Activated effector memory CD4-positive, alpha-beta T cell treated with Interleukin-2 at 50 U/mL for 16 hours (primary cell): ENCODE results near the gene FOXJ2.
"Not testable (repeated sequence)": the region's sequence is repeated elsewhere in the genome, so short reads cannot be mapped to it uniquely, and the experiment has no call there.

Experiments used
- DNase-seq: peaks from one replicate; pipeline ENCODE4 v3.0.0-alpha.2; 2020

Gene FOXJ2

DNA sequence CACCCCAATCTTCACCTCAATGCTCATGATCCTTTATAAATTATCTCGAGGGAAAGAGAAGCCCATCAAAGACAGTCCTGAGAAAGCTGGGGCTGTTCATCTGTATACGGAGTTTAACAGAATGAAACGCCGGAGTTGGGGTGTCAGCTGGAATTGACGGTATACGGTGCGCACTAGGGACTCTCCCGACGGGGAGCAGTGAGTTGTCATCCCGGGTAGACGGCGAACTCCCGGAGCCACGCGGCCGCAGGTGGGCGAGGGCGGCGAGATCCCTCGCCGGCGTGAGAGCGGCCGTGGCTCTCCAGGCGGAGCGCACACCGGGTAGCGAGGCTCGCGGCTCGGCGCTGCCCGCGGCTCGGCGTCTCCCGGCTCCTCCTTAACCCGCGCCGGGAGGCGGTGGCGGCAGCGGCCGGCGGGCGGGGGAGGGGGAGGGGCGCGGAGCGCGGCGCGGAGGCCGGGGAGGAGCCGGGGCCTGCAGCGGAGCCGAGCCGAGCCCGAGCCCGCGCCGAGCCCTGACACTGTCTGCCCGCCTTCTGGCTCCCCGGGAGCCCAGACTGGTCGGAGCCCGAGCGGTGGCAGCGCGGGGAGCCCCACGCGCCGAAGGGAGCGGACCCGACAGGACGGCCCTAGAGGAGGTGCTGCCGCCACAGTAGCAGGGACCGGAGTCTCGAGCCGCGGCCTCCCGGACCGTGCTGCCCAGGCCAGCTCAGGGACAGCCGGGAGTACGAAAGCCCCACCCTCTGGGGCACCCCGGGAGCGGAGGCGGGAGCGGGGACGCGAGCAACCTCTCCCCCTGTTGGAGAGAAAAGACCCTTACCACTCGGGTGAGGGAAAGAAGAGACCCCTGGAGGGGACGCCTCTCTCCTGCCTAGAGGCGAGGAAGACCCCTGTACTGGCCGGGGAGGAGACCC is at the start of gene FOXJ2:
FOXJ2 (plus strand) TSS at position 475 of the 911 bp plus-strand sequence. CDS start 7,117 bp downstream, outside the sequence.
- peak; percentile 80 for DNase-seq

DNA sequence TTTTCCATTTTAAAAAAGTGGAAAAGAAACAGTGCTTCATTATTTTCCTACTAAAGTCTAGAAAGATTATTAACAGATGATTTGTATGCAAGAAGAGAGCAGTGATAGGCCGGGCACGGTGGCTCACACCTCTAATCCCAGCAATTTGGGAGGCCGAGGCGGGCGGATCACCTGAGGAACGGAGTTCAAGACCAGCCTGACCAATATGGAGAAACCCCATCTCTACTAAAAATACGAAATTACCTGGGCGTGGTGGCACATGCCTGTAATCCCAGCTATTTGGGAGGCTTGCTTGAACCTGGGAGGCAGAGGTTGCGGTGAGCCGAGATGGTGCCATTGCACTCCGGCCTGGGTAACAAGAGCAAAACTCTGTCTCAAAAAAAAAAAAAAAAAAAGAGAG is 49.5 kb upstream of the FOXJ2 start:
- DNase-seq: not testable (repeated sequence)

DNA sequence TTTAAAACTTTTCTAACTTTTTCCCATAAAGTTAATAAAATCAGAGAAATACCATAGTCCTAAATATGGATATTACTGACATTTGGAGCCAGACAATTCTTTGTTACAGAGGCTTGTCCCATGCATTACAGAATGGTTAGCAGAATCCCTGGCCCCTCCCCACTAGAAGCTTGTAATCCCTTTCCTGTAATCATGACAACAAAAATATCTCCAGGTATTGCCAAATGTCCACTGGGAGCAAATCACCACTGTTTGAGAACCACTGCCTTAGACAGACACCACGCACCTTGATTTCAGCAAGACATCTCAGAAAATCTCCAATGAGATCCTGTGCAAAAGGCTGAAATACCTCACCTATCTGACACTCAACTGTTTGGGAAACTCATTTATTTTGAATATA is 49.1 kb upstream of the FOXJ2 start:
- DNase-seq: not testable (repeated sequence)

DNA sequence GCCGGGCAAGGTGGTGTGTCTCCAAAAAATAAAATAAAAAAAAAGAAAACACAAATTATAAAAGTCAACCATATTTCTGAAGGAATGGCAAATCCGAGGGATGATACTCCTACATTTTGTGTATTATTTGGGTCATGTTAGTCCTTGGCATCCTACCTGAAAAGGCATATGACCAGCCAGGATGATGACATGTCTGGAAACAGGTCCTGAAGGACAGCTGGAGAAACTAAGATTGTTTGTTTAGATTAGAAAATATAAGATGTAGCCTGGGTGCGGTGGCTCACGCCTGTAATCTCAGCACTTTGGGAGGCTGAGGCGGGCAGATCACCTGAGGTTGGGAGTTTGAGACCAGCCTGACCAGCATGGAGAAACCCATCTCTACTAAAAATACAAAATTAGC is 47.6 kb upstream of the FOXJ2 start:
- no peak for DNase-seq

DNA sequence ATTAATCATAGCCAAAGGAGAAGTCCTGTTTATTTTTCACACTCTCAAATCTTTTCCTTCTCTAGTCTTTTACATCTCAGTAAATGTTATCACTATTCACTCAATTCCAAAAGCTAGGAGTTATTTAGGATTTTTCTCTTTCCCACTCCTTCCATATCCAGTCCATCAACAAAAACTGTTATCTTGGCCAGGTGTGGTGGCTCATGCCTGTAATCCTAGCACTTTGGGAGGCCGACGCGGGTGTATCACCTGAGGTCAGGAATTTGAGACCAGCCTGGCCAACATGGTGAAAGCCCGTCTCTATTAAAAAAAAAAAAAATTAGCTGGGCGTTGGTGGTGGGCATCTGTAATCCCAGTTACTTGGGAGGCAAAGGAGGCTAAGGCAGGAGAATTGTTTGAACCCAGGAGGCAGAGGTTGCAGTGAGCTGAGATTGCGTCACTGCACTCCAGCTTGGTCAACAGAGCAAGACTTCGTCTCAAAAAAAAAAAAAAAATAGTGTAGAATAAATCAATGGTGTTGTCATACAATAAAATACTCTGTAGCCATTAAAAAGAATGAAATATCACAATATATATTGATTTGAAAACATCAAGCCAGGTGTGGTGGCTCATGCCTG is 46.6 kb upstream of the FOXJ2 start:
- DNase-seq: no peak

DNA sequence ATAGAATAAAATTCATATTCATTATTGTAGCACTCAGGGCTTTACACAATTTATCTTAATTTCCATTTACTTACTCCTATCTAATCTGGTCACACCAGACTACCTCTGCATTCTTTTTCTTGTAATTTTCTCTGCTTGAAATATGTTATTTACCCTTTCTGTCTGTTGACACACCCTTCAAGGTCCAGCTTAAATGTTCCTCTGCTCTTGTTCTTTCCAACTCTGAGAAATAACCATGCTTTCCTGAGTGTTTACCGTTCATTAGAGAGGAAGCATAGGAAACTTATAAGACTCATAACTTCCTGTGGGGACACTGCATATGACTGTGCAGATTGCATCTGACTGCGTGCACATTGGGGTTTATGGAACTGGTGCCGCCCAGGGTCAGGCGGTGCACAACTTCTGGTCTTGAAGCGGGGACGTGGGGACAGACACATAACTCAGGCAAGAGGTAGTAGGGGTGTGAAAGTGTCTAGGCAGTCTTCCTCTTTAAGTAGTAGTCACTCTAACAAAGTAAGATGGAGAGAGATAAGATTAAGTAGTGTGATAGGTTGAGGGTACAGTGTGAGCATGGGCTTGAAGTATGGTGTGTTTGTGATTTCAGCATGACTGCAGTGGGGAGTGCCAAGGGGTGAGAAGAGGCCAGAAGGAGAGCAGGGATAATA is 42.6 kb upstream of the FOXJ2 start:
- peak; percentile 72 for DNase-seq

DNA sequence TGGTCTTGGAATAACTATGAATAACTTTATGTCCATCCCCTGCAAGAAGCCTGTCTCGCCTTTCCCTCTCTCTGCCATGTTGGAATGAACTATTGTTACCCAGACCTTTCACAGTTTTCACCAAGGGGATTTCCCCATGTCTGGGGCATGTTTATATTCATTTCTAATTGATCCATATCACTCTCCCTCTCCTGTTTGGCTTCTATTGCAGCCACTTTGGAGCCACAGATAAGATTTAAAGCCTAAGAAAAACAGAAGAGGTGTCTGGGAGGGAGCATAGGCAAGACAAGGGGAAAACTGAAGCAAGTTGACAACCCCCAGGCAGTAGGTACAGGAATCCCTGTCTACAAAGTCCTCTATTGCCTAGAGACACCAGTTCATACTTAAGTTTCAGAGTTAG is 41.0 kb upstream of the FOXJ2 start:
- DNase-seq: no peak

DNA sequence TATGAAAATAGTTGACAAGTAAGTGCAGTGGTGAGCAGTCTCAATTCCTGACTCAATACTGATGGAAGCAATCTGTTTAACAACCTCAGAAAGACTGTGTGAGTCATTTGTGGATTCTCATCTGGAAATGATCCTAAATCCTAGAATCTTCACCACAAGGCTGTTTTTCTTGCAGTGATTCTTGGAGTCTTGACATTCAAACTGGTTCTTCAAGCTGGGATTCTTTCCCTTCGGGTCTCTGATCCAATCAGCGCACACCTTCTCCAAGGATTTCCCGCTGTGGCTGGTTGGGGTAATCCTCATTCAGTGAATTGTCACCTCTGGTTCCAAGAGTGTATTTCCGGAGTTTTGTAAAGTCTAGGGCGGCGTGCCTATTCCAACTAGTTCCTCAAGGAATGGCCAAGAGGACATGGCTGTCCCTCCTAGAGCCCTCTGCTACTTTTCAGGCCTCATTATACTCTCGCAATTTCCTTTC is 37.7 kb upstream of the FOXJ2 start:
- no peak for DNase-seq

DNA sequence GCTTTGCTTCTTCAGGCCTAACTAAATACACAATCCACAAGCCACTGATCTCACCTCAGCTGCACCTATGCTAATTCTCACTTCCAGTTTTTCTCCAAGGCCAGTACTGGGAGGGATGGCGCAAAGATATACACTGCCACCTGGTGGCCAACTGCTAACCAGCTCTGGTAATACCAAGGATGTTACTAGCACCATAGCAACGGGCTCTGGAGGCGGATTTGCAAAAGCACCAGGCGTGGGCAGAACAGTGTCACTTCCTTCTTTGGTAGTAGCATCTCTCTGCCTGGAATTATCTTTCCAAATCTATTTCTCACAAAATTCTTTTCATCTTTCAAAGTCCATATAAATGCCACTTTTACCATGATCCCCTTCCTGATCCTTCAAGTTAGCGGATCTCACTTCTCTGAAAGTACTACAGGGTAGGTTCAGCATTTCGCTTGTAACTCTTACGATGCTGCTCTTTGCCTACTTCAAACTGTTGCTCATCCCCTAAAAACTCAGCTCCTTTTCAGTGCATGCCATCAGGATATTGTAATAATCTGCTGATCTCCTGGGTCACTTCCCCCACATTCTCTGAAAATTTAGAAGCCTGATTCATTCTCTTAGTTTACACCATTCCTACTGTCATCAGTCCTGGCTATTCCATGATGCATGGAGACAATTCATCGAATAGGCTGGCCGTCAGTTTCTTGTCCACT is 37.1 kb upstream of the FOXJ2 start:
- peak; percentile 65 for DNase-seq

DNA sequence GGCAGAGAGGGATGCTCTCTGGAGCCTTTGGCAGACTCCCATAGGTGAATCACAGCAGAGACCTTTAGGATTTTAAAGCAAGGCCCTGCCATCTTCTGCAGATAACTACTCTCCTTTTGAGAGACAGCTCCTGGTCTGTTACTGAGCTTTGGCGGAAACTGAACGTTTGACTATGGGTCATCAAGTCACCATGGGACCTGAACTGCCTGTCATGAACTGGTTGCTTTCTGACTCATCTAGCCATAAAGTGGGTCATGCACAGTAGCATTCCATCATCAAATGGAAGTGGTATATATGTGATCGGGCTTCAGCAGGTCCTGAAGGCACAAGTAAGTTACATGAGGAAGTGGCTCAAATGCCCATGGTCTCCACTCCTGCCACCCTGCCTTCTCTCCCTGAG is 31.7 kb upstream of the FOXJ2 start:
- DNase-seq: not testable (repeated sequence)

DNA sequence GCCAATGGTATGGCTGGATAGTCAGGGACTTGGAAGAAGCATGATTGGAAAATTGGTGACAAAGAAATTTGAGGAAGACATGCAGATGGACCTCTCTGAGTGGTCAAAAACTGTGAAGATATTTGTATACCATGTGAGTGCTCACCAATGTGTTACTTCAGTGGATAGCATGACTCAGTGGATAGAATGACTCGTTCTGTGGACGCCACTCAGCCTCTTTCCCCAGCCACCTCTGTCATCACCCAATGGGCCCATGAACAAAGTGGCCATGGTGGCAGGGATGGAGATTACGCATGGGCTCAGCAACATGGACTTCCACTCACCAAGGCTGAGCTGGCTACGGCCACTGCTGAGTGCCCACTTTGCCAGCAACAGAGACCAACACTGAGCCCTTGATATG is 31.0 kb upstream of the FOXJ2 start:
- DNase-seq: not testable (repeated sequence)

DNA sequence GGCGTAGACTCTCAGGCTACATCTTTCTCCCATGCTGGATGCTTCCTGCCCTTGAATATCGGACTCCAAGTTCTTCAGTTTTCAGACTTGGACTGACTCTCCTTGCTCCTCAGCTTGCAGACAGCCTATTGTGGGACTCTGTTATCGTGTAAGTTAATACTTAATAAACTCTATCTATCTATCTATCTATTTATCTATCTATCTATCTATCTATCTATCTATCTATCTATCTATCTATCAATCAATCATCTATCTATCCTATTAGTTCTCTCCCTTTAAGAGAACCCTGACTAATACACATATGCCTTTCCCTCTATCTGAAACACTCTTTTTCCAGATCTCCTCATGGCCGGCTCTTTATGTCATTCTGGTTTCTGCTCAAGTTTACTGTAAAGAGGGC is 27.6 kb upstream of the FOXJ2 start:
- not testable (repeated sequence) for DNase-seq

DNA sequence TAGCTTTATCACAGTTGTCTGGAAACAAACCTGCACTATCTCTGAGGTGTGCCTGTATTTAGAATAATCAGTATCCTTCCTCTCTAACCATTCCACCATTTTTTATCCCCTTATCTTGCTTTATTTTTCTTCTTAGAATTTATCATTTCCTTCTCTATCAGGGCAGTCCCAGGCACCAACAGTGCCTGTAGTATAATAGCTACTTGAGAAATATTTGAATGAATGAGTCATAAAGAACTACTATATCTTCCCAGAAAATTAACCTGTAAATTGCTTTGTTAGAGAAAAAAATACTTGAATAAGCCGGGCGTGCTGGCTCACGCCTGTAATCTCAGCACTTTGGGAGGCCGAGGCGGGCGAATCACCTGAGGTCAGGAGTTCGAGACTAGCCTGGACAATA is 21.2 kb upstream of the FOXJ2 start:
- DNase-seq: no peak

DNA sequence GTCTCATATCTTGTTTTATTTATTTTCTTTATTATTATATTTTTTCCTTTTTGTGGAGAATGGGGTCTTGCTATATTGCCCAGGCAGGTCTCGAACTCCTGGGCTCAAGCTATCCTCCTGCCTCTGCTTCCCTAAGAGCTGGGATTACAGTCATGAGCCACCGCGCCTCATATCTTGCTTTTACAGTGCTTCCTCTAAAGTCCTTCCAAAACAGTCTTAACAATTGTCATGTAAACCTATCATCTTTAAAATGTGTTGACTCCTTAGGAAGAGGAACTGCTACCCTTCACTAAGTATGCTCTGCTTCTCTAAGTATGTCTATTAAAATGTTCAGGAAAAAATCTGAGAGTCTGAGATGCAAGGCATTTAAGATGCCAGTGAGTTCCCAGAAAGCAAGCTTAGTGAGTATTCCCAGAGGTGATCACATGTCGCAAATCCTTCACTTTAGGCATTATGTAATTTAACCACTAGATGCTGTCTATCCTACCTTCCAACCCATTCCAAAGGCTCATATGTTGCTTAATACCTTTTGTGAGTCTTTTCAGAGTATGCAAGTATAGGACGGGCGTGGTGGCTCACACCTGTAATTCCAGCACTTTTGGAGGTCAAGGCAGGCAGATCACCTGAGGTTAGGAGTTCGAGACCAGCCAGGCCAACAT is 19.7 kb upstream of the FOXJ2 start:
- no peak for DNase-seq

DNA sequence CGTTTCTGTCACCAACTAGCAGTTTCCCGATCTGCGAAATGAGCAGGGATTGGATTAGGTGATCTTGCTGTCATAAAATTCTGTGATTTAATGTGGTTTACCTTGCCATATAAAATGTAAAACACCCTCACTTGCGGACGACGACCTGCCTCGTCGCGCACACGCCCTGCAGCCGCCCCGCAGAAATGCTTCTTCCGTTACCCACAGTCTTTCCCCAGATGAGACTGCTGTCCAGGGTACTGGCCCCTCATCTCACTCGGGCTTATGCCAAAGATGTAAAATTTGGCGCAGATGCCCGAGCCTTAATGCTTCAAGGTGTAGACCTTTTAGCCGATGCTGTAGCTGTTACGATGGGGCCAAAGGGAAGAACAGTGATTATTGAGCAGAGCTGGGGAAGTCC is 17.7 kb upstream of the FOXJ2 start:
- no peak for DNase-seq

DNA sequence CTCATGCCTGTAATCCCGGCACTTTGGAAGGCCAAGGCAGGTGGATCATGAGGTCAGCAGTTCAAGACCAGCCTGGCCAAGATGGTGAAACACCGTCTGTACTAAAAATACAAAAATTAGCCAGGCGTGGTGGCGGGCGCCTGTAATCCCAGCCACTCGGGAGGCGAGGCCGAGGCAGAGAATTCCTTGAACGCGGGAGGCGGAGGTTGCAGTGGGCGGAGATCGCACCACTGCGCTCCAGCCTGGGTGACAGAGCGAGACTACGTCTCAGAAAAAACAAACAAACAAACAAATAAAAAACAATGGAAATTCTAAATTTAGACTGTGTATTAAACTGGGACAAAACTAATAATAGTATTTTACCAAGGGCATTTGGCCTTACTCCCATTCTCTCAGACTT is 14.3 kb upstream of the FOXJ2 start:
- not testable (repeated sequence) for DNase-seq

DNA sequence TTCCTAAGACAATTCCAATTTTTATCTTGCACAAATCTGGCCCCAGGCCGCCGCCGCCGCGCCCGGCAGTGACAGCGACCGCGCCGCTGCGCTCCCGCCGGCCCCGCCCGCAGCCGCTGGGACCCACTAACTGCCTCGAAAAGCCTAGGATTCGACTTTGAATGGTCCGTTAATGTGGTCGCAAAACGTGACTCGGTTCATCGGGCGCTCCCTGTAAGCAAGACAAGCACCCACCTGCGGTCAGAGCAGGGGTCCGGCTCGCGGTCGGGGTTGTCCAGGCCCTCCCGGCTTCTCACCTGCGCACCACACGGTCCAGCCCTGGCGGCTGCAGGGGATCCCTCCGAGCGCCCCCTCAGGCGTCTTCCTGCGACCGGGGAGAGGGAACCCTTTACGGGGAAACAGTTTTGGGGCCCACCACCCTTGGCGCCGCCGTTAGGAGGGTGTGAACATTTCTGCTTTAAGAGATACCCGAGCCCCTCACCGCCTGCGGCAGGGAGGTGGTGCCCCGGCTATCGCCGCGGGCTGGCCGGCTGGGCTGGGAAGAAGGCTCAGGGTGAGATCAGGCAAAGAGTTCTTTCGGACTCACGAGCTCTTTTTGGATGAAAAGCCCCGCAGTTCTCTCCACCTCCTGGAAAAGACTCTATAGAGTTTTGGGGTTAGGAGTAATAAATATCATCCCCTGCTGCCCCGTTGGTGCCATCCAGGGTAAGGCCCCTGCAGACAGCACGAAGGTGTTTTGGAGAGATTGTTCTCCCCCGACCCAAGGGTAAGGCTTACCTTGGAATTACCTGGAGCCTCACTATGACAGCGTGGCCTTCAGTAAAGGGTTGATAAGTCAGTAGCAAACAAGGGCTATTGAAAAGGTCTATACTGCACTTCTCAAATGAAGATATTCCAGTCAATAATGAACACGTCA is 13.6 kb upstream of the FOXJ2 start:
- DNase-seq: no peak

DNA sequence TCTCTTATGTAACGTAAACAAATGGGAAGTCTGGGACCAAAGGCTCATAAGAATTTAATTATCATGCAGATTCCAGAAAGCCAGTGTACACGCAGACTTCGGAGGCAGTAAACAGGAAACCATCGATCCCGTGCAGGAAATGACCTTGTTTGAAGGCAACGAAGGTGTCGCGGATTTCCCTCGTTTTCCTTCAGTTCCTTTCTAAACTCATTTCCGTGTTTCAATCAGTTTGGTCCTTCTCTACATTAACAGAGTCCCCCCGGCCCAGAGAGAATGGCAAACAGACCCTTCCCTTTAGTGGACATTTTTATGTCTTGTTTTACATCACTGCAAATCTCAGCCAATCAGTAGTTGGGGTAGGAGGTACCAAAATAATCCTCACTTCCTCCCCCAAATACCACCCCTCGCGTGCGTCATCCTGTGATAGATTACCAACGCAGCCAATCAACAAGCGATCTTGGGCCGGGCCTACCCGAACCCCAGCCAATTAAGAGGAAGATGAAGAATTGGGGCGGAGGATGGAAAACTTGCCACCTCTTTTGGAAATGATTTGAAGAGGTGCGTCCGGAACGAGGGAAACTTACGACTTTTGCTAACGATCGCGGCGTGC is 6.1 kb upstream of the FOXJ2 start:
- DNase-seq: peak; percentile 91

DNA sequence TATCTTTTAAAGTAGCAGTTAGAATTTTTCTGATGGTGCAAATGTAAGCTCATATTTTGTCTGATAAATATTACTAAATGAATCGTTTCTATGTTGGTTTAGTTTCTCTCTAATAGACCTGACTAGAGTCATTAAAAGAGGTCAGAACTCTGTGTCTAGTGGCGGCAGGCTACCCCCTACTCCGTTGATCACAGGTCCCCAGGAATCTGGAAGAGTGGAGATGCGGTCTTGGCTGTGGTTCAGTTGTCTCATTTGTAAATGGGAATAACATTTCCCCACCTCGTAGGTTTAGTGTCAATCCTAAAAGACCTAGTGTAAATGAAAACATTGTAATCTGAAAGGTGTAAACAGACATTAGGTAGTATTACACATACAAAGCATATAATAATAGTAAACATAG is 4.7 kb upstream of the FOXJ2 start:
- no peak for DNase-seq

DNA sequence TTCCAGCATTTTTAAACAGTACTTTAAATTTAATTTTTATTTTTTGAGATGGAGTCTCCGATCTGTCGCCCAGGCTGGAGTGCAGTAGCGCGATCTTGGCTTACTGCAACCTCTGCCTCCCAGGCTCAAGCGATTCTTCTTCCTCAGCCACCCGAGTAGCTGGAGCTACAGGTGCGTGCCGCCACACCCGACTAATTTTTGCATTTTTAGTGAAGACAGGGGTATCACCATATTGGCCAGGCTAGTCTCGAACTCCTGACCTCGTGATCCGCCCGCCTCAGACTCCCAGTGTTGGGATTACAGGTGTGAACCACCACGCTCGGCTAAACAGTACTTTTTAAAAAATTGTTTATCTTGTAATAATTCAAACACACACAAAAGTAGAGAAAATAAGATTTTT is 4.2 kb upstream of the FOXJ2 start:
- no peak for DNase-seq

DNA sequence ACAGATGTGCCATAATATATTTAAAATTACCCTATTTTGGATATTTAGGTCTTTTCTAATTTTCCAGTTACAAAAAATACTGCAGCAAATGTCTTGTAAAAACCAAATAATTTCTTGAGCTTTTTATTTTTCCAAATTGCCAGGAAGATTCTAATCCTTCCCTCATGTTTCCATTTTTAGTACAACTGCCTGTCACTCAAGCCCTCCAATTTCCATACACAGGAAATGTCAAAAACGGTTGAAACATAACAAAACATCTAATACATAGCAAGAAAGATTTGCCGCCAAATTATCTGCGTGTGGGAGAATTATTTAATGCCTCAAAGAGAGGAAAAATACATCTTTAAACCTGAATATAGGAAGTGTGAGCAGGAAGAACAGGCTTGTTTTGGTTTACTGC is 2.3 kb upstream of the FOXJ2 start:
- no peak for DNase-seq
